MM.1S (cell line): ENCODE data around the gene CORO7.

Experiments used
- DNase-seq: peaks from one replicate; pipeline ENCODE4 v3.0.0-alpha.2; 2015
- H2AFZ ChIP-seq: fragments of 300-600 bp; sonication (generic); 2 replicates; pipeline ENCODE4 v1.6.0; 2016; ENCODE audit warnings: antibody characterized with exemption, low read length
- H3F3A ChIP-seq: fragments of 300-600 bp; sonication (generic); 2 replicates; pipeline ENCODE4 v1.6.1; 2016; ENCODE audit warnings: mild to moderate bottlenecking, antibody characterized with exemption, low read length, moderate library complexity, mixed read lengths; ENCODE audit not compliant: insufficient read depth
- H3K27ac ChIP-seq: fragments of 300-600 bp; sonication (generic); 2 replicates; pipeline ENCODE4 v1.5.1; 2016; ENCODE audit warnings: mild to moderate bottlenecking, low read length
- H3K27me3 ChIP-seq: fragments of 300-600 bp; sonication (generic); replicated peaks from 2 replicates; pipeline ENCODE4 v1.6.0; 2016; ENCODE audit warnings: low read length; ENCODE audit not compliant: insufficient read depth
- H3K36me3 ChIP-seq: fragments of 300-600 bp; sonication (generic); replicated peaks from 2 replicates; pipeline ENCODE4 v1.6.1; 2016; ENCODE audit warnings: mild to moderate bottlenecking, low read length, mixed read lengths; ENCODE audit not compliant: insufficient read depth
- H3K4me1 ChIP-seq: fragments of 300-600 bp; sonication (generic); 2 replicates; pipeline ENCODE4 v1.6.1; 2016; ENCODE audit warnings: low read length, mixed read lengths
- H3K4me2 ChIP-seq: fragments of 300-600 bp; sonication (generic); 2 replicates; pipeline ENCODE4 v1.6.0; 2016; ENCODE audit warnings: low read depth, low read length
- H3K4me3 ChIP-seq: fragments of 300-600 bp; sonication (generic); 2 replicates; pipeline ENCODE4 v1.5.1; 2016; ENCODE audit warnings: low read length, mixed read lengths
- H3K79me2 ChIP-seq: fragments of 300-600 bp; sonication (generic); 2 replicates; pipeline ENCODE4 v1.6.1; 2016; ENCODE audit warnings: mixed run types, low read length, mixed read lengths
- H3K9ac ChIP-seq: fragments of 300-600 bp; sonication (generic); 2 replicates; pipeline ENCODE4 v1.6.1; 2016; ENCODE audit warnings: low read length, mixed read lengths
- H3K9me2 ChIP-seq: fragments of 300-600 bp; sonication (generic); replicated peaks from 2 replicates; pipeline ENCODE4 v1.6.1; 2016; ENCODE audit warnings: mild to moderate bottlenecking, low read length, mixed read lengths; ENCODE audit not compliant: insufficient read depth
- H3K9me3 ChIP-seq: fragments of 300-600 bp; sonication (generic); replicated peaks from 2 replicates; pipeline ENCODE4 v1.6.1; 2016; ENCODE audit warnings: mild to moderate bottlenecking, low read length, mixed read lengths; ENCODE audit not compliant: insufficient read depth
- H4K20me1 ChIP-seq: fragments of 300-600 bp; sonication (generic); 2 replicates; pipeline ENCODE4 v1.6.1; 2016; ENCODE audit warnings: mild to moderate bottlenecking, low read length, moderate library complexity, mixed read lengths; ENCODE audit not compliant: insufficient read depth
- EZH2 ChIP-seq: fragments of 300-600 bp; sonication (generic); optimal IDR thresholded peaks from 2 replicates; pipeline ENCODE3; 2017; ENCODE audit warnings: low read depth, mild to moderate bottlenecking, antibody characterized with exemption, low read length, mixed read lengths
- EZH2phosphoT487 ChIP-seq: fragments of 300-600 bp; sonication (generic); IDR thresholded peaks from 2 replicates; pipeline ENCODE4 v1.6.1; 2018; ENCODE audit warnings: antibody characterized with exemption, low read length
- TF ChIP-seq, protein P1 (sequence below): fragments of 300-600 bp; sonication (generic); IDR thresholded peaks from 2 replicates; pipeline ENCODE4 v1.5.1; 2016; ENCODE audit warnings: antibody characterized with exemption, low read length, mixed read lengths

CORO7 gene

DNA sequence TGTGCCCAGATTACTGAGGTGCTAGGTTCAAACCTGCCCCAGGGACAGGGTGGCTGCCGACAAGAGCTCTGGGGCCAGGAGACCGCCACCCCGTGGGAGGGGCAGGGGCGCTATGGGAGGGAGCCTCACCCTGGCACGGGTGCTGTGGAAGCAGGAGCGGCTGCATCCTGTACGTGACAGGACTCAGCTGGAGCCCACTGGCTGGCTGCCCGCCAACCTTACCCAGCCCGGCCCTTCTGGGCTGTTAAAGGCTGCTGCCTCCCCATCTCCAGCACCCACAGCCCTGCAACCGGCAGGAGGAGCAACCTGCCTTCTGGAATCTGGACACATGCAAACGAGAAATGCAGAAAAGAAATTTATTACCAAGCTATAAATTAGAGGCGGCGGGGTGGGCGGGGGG lies 76.5 kb downstream of the CORO7 start:
- peaks cover 15% of the 10 kb centered on the region for H3K79me2 ChIP-seq
- no peak overlapping the region for H3K4me2 ChIP-seq
- H3K9me2 ChIP-seq = no peaks in the 10 kb centered on the region
- H3K27ac ChIP-seq = no peak overlapping the region
- H4K20me1 ChIP-seq = no peaks in the 10 kb centered on the region; the same call in 1 of the 2 replicates
- no peak overlapping the region for H3K9ac ChIP-seq
- H3K4me1 ChIP-seq = no peaks in the 10 kb centered on the region
- no peaks in the 10 kb centered on the region for H3K9me3 ChIP-seq
- TF ChIP-seq EZH2 (no peak), EZH2phosphoT487 (no peak)
- TF ChIP-seq, protein P1, sequence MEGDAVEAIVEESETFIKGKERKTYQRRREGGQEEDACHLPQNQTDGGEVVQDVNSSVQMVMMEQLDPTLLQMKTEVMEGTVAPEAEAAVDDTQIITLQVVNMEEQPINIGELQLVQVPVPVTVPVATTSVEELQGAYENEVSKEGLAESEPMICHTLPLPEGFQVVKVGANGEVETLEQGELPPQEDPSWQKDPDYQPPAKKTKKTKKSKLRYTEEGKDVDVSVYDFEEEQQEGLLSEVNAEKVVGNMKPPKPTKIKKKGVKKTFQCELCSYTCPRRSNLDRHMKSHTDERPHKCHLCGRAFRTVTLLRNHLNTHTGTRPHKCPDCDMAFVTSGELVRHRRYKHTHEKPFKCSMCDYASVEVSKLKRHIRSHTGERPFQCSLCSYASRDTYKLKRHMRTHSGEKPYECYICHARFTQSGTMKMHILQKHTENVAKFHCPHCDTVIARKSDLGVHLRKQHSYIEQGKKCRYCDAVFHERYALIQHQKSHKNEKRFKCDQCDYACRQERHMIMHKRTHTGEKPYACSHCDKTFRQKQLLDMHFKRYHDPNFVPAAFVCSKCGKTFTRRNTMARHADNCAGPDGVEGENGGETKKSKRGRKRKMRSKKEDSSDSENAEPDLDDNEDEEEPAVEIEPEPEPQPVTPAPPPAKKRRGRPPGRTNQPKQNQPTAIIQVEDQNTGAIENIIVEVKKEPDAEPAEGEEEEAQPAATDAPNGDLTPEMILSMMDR = no peak
- H2AFZ ChIP-seq = no peak overlapping the region
- no peak for DNase-seq
- H3K36me3 ChIP-seq = no peaks in the 10 kb centered on the region
- peaks cover 2% of the 10 kb centered on the region; the same call in 1 of the 2 replicates for H3F3A ChIP-seq
- H3K27me3 ChIP-seq = no peaks in the 10 kb centered on the region
- no peak overlapping the region for H3K4me3 ChIP-seq

DNA sequence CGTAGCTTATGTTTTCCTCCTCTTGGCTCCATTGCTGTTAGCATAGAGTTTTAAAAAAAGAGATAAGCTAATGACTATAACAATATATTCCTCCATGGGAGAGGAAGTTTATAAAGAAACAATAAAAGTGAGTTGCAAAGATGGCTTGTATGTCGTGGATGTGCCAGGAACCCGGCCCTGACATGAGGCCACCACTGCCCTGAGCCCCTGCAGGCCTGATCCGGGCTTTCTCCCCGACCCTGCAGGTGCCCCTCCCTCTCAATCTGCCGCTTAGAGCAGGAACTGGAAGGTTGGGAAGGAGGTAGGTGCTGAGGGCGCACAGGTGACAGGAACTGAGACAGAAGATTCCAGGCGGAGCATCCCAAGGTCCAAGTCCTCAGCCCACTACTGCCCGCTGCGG lies 76.9 kb downstream of the CORO7 start:
- no peak for DNase-seq
- Histone ChIP-seq H3K79me2 (peaks cover 15% of the 10 kb centered on the region), H3K9me3 (no peaks in the 10 kb centered on the region), H3K27me3 (no peaks in the 10 kb centered on the region), H3K27ac (no peak overlapping the region), H2AFZ (no peak overlapping the region), H3K36me3 (no peaks in the 10 kb centered on the region), H4K20me1 (no peaks in the 10 kb centered on the region; the same call in 1 of the 2 replicates), H3K4me1 (no peaks in the 10 kb centered on the region), H3K4me3 (no peak overlapping the region), H3K9ac (no peak overlapping the region), H3K9me2 (no peaks in the 10 kb centered on the region), H3K4me2 (no peak overlapping the region), H3F3A (no peaks in the 10 kb centered on the region)
- TF ChIP-seq EZH2phosphoT487 (no peak), EZH2 (no peak)
- TF ChIP-seq, protein P1 = no peak

DNA sequence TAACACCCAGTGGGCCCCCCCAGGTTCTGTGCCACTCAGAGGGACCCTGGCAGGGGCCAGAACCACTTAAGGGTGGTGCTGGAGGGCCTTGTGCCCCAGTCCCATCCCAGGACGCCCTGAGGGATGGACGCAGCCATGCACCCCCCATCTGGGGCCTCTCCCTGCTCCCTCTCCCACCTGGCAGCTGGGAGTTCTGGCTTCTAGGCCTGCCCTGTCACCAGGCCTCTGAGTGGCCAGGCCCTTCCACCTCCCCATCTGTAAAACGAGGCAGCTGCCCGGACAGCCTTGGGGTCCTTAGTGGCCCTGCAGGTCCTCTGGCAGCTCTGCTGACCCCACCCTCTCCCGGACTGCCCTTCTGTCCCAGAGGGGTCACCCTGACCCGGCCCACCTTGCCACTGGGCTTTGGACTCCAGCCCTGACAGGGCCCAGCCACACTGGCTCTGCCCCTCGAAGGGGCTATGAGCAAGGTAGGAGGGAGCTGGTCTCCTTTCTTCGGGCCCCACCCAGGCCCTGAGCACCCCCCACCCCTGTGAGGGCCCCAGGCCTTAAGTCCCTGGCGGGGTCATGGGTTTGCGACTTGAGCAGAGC lies 77.6 kb downstream of the CORO7 start:
- no peaks in the 10 kb centered on the region; the same call in 1 of the 2 replicates for H4K20me1 ChIP-seq
- TF ChIP-seq, protein P1 = no peak

More for the DNA sequence above, 77.6 kb downstream of the CORO7 start:
- H3K4me1 ChIP-seq = no peaks in the 10 kb centered on the region
- H3K4me2 ChIP-seq = no peak overlapping the region
- H3K4me3 ChIP-seq = no peak overlapping the region
- no peak for DNase-seq
- peaks cover 11% of the 10 kb centered on the region for H3K79me2 ChIP-seq
- H3F3A ChIP-seq = no peaks in the 10 kb centered on the region
- H3K36me3 ChIP-seq = no peaks in the 10 kb centered on the region
- H2AFZ ChIP-seq = no peak overlapping the region
- H3K9me2 ChIP-seq = no peaks in the 10 kb centered on the region
- no peak overlapping the region for H3K27ac ChIP-seq
- no peak overlapping the region for H3K9ac ChIP-seq
- peaks cover under 1% of the 10 kb centered on the region; the same call in 1 of the 2 replicates for H3K27me3 ChIP-seq
- H3K9me3 ChIP-seq = no peaks in the 10 kb centered on the region
